GM19463 (cell line): ENCODE results near the gene RYR1.
"Not testable (repeated sequence)": the region's sequence is repeated elsewhere in the genome, so short reads cannot be mapped to it uniquely, and the experiment has no call there.

Experiments used
- ATAC-seq: cut with Tn5 transposase; IDR thresholded peaks from one replicate; pipeline ENCODE4 v1.9.1; 2021; ENCODE audit warnings: mild to moderate bottlenecking, moderate library complexity; ENCODE audit not compliant: unreplicated experiment

RYR1 gene

GRCh38 chr19:38425810-38426466 lies 7.6 kb upstream of the RYR1 start, which contains the start of gene RASGRP4:
Gene RASGRP4, minus strand, starts transcription at chr19:38426219. Its CDS starts 128 bp downstream, at chr19:38426091.
- ATAC-seq, result no peak

GRCh38 chr19:38427035-38427677 lies 6.3 kb upstream of the RYR1 start:
- ATAC-seq, result not testable (repeated sequence)

- ATAC-seq, result no peak
These were observed 4.3 kb upstream of the RYR1 start for GRCh38 chr19:38429055-38429810.

GRCh38 chr19:38429811-38430156 lies 3.7 kb upstream of the RYR1 start:
- ATAC-seq, result no peak

GRCh38 chr19:38430931-38431330 lies 2.6 kb upstream of the RYR1 start:
- no peak for ATAC-seq

GRCh38 chr19:38434549-38435051 lies 1.1 kb downstream of the RYR1 start:
- ATAC-seq, result no peak

GRCh38 chr19:38437295-38437694 lies 3.8 kb downstream of the RYR1 start:
- ATAC-seq, result no peak

GRCh38 chr19:38437917-38438316 lies 4.4 kb downstream of the RYR1 start:
- no peak for ATAC-seq

GRCh38 chr19:38440592-38440991 lies 7.1 kb downstream of the RYR1 start:
- ATAC-seq, result no peak

- no peak for ATAC-seq
These were observed 8.3 kb downstream of the RYR1 start for GRCh38 chr19:38441657-38442348.

- no peak for ATAC-seq
These were observed 9.2 kb downstream of the RYR1 start for GRCh38 chr19:38442736-38443135.

- ATAC-seq, result no peak
These were observed 10.0 kb downstream of the RYR1 start for GRCh38 chr19:38443458-38443999.

- ATAC-seq, result no peak
These were observed 10.5 kb downstream of the RYR1 start for GRCh38 chr19:38444026-38444425.

- no peak for ATAC-seq
These were observed 11.9 kb downstream of the RYR1 start for GRCh38 chr19:38445362-38445761.

GRCh38 chr19:38448225-38448624 lies 14.7 kb downstream of the RYR1 start:
- ATAC-seq, result no peak

GRCh38 chr19:38449518-38449917 lies 16.0 kb downstream of the RYR1 start:
- ATAC-seq, result no peak

GRCh38 chr19:38451036-38451435 lies 17.5 kb downstream of the RYR1 start:
- ATAC-seq, result no peak

- ATAC-seq, result no peak
These were observed 18.1 kb downstream of the RYR1 start for GRCh38 chr19:38451629-38452028.

GRCh38 chr19:38452430-38453366 lies 19.2 kb downstream of the RYR1 start:
- ATAC-seq, result no peak

GRCh38 chr19:38453596-38453995 lies 20.1 kb downstream of the RYR1 start:
- ATAC-seq, result no peak
